Glomerular endothelial cell (primary cell): Measurements from ENCODE around the gene JAGN1. TPM values are rescaled to one million over a fixed set of nuclear protein-coding genes. Genes with fewer than 3 reads are reported as not detected.
"Not testable (repeated sequence)": the region's sequence is repeated elsewhere in the genome, so short reads cannot be mapped to it uniquely, and the experiment has no call there.

Source experiments
- DNase-seq: peaks from one replicate; pipeline ENCODE4 v3.0.0-alpha.2; 2011; ENCODE audit warnings: low read depth, low spot score; ENCODE audit errors: extremely low read depth
- total RNA-seq: library from RNA; depleted of rRNA; stranded (reverse); fragments of >200 nt; gene quantifications from 2 replicates; pipeline ENCODE4 v1.2.3, GENCODE V29; 2015

JAGN1 gene
- total RNA-seq, 1 donor from 2014 or later, result 31.1 TPM

DNA sequence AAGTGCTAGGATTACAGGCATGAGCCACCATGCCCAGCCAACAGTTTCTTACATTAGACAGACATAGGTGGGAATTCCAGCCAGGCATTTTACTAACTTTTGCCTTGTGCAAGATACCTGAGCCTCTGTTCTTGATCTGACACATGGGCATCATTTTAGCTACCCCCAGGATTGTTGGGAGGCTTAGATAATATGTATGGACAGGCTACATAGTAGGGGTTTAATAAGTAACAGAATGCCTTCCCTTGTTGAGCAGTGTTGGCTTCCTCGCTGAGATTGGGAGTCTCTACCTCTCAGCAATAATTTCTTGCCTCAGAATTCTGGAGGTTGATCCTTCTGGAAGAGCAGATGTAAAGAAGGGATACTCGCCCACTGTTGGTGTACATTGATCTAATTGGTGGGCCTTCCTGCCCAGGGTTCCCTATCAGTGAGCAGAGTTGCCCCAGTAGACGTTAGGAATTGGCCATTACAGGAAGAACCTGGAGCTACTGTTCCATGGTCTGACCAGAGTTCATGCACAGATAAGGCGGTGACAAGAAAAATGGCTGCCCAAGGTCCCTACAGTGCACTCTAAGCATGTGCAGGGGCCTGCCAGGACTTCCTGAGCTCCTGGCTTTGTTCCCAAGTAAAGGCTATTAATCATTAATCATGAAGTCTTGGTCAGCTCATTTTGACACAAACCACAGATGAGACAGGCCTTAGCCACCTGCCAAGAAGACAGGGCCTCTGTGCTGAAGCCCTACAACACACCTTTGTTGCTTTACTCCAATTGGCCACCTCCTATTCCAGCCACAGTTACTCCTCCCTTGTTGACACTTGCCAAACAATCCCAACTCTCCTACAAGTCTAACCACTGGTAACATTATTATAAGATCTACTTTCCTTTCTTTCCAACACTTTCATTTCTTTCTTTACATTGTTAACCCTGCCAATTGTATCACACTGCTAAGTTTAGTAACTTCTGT, 7.3 kb downstream of the JAGN1 start:
- DNase-seq, result peak; percentile 25

DNA sequence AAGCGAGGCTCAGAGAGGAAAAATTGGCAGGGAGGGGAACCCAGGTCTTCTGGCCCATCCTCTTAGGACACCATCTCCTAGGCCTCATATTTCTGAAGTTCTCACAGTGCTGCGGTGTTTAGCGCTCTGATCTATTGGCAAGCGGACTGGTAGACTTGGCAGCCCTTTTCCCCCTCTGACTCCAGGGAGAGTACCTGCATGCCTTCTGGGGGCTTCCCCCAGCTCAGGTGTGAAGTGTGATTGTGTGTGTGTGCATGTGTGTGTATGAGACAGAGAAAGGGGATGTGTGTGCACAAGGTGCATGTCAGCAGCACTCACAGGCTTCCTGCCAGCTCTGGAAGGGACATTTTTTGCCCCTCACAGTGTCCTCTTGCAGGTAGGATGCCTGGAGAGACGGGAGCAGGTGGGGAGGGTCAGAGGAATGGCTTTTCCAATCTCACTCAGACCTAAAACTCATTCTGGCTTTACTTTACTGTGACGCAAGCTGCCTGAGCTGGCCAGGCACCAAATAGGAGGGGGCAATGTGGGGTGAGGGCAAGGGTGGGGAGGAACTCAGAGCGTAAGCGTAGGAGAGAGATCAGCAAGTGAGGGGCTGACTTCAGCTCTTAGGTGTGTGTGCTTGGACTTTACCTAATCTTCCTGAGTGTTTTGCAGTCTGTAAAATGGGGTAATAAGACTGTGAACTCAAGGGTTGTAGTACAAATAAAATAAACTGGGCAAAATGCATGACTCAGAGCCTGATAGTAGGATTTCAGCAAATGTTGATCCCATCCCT, 8.2 kb downstream of the JAGN1 start:
- DNase-seq, result no peak

DNA sequence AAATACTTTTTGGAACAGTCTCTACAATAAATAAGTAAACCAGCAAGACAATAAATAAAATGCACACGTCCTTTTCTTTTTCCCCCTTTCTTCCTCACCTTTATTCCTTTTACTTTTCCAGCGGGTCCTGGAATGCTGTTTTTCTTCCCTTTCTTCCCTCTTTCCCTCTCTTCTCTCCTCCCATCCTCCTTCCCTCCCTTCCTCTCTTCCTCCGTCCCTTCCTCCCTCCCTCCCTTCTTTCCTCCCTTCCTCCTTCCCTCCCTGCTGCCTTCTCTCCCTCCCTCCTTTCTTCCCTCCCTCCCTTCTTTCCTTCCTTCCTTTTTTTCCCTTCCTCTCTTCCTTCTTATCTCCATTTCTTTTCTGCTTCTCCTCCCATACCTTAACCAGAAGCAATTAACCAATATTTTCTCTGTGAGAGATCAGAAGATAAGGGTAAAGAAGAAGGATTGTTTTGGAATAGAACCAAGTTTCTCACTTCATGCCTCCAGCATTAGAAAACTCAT, 8.9 kb downstream of the JAGN1 start:
- DNase-seq, result no peak

DNA sequence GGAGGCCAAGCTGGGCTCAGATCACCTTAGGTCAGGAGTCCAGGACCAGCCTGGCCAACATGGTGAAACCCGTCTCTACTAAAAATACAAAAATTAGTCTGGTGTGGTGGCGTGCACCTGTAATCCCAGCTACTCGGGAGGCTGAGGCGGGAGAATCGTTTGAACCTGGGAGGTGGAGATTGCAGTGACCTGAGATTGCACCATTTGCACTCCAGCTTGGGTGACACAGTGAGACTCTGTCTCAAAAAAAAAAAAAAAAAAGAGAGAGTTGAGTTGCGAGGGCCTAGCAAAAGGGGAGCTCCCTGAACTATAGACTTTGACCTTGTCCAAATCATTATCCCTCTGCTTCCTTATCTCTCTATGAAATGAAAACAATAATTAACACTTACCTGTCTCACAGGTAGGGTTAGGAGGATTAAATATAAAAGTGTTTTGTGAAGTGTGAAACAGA, 10.6 kb downstream of the JAGN1 start:
- not testable (repeated sequence) for DNase-seq

DNA sequence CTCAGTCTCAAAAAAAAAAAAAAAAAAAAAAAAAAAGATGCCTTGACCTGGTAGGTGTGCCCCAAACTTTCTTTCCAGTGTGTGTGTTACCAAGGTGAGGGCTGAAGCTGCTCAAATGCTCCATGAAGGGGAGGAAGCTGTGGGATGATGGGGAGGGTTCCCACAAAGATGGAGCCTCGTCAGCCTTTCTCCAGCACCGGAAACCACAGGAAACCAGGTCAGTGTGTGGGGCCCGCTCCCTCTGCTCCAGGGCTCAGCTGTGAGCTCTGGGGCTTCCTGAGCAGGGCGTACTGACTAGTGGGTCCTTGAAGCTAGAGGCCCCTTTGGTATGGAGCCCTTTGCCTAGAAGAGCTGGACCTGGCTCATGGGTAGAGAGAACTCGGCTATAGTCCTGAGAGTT, 11.6 kb downstream of the JAGN1 start:
- peak; percentile 12 for DNase-seq

DNA sequence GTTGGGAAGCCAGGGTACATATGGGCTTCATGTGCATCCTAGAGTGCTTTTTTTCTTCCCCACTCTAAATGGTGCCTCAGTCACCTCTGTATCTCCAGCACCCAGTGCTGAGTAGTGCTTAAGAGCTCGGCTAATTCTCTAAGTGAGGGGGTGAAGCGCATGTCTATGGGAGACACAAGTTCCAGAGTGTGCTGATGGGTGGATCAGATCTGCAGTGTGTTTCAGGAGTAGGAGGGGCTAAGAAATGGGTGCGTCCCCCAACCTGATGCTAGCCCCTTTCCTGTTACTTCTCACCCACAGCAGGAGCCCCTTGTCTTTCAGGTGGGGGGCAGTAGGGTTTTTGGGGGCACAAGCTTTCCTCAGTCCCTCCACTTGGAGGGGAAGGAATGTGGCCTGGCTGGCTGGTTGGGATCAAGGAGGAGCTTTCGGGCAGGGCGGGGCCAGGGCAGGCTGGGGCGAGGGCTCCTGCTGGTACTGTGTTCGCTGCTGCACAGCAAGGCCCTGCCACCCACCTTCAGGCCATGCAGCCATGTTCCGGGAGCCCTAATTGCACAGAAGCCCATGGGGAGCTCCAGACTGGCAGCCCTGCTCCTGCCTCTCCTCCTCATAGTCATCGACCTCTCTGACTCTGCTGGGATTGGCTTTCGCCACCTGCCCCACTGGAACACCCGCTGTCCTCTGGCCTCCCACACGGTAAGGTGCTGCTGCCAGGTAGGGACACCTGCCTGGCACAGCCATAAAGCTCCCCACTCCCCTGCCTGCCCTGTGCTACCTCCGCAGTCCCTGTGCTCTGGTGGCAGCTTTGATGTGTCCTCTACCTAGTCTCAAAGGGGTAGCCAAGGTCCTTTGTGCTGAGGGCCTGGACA, 12.2 kb downstream of the JAGN1 start, which contains the start of gene IL17RE:
IL17RE (plus strand) TSS at position 477 of the 866 bp plus-strand sequence; CDS start at position 562, 85 bp downstream.
- DNase-seq, result no peak

DNA sequence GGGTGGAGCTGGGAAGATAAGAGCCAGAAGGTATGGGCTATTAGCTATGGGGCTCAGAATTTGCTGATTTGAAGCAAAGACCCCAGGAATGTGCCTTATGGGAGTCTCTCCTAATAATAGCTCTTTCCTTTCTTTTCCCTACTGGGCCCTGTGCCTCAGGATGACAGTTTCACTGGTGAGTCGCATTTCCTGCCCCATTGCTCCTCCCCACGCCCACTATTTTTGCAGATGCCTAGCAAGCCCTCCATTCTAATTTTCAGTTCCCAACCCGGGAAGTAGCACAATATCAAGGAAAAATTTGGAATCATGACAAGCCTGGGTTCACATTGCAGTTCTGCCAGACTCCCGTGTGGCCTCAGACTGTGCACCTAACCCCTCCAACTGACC, 12.8 kb downstream of the JAGN1 start:
- no peak for DNase-seq

DNA sequence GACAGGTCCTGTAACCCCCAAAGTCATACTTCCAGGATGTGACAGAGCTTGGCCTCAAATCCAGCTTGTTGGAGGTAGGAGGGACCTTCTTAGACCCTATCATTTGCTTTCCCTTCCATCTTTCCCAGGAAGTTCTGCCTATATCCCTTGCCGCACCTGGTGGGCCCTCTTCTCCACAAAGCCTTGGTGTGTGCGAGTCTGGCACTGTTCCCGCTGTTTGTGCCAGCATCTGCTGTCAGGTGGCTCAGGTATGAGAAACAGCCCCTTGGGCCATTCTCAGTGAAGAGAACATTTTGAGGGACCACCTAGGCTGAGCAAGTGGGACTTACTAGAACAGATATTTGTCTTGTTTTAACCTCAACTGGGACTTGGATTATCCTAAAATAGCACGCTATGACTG, 13.5 kb downstream of the JAGN1 start:
- DNase-seq, result no peak

DNA sequence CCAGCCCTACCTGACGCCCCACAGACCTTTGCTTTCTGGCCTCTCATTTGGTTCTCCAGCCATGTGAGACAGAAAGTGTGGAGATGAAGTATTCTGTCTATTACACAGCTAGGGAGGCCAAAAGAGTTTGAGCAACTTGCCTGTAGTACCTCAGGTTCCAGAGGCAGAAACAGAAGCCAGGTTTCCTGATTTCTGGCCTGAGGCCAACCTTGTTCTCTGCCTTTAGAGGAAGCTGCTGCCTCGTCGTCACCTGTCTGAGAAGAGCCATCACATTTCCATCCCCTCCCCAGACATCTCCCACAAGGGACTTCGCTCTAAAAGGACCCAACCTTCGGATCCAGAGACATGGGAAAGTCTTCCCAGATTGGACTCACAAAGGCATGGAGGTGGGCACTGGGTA, 16.1 kb downstream of the JAGN1 start:
- no peak for DNase-seq

DNA sequence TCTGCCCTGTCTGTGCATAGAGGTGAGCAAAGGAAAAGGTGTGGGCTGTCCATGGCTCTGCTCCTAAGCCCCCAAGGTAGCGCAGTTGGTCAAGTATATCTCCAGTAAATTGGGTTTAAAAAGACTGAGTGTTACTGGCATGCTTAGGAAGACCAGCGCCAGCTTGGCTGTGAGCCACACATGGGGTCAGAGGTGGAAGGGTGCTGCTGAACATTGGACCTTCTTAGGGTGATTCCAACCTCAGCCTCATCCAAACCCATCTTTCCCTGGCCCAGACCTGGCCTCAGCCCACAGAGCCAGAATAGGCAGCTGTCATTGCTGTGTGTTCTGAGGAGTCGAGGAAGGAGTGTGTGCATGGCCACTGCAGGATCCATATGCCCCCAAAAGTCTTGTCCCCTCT, 17.9 kb downstream of the JAGN1 start:
- no peak for DNase-seq

DNA sequence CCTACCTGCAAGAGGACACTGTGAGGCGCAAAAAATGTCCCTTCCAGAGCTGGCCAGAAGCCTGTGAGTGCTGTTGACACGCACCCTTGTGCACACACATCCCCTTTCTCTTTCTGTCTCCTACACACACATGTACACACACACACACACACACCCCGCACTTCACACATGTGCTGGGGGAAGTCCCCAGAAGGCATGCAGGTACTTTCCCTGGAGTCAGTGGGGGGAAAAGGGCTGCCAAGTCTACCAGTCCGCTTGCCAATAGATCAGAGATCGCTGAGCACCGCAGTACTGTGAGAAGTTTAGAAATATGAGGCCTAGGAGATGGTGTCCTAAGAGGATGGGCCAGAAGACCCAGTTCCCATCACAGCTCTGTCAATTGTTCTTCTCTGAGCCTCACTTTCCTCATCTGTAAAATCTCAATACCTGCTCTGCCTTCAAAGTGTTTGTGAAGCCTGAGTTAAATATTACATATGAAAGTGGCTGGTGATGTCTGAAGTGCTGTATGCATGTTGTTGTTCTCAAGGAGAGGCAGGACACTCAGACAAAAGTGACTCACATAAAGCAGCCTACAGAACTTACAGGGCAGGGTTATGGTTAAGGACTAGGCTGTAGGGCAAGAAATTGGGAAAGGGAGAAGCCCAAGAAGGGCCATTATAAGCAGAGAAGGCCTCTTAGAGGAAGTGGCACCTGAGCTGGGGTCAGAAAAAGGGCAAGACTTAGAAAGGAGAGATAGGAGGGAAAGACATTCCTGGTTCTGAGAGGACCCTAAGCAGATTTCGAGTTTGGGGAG, 19.0 kb downstream of the JAGN1 start:
- no peak for DNase-seq

DNA sequence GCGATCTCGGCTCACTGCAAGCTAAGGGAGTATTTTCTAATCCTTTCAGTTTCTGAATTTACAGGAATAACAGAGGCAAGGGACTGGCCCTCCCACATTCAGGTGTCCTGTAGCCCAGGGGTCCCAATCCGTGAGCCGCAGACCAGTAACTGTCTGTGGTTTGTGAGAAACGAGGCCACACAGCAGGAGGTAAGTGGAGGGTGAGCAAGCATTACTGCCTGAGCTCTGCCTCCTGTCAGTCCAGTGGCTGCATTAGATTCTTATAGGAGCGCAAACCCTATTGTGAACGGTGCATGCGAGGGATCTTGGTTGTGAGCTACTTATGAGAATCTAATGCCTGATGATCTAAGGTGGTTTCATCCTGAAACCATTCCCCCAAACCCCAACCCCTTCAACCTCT, 21.5 kb downstream of the JAGN1 start:
- no peak for DNase-seq

DNA sequence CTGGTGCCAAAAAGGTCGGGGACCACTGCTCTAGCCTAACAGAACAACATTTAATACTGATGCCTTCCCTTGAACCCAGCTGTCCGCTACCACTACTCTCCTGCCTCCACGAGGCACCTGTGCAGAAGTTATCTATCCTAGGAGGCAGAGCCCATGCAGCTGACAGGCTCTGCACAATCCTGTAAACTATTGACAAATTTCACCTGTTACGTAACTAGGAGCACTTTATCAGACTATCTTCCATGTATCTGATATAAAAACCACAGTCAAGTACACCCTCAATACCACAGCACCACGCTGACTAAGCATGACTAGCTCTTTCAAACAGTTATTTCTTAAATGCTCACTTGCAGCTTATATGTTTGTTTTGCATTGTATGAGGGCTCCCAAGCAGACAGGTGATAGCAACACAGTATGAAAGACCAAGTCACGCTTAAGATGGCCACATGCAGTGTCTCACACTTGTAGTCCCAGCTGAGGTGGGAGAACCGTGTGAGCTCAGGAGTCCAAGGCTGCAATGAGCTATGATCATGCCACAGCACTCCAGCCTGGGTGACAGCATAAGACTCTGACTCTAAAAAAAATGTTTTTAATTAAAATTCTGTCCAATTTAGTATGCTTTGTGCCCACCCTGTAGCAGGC, 22.0 kb downstream of the JAGN1 start:
- no peak for DNase-seq

DNA sequence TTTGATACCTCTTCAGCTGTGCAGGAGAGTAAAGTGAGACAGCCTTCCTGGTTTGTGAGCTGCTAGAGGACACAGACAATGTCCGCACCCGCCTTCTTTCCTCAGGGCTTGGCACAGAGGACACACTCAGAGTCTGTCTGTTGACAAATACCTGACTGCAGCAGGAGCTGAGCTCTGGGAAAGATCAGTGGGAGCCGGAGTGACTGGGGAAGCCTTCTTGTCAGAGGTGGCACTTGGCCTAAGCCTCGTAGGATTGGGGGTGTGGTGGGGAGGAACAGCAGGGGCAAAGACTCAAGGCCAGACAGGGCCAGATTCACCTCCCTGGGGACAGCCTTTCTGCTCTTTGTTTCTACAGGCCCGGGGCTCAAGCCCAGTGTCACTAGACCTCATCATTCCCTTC, 23.2 kb downstream of the JAGN1 start:
- DNase-seq, result no peak

DNA sequence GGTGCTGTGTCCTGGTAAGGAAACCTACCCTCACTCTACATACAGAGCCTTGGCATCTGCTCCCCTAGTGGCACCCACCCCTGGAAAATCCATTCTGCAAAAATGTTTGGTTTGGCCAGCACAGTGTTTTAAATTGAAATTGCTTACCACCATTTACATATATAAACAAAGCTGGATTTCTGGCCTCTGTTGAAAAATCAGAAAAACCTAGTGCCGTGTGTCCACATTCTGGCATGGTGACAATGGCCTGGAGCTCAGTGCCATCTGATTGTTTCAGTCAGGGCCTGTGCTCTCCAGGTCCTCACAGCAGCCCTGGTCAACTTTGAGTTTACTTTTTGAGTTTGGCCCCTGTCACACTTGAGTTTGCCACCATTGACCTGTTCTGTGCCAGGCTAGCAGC, 23.6 kb downstream of the JAGN1 start:
- no peak for DNase-seq

DNA sequence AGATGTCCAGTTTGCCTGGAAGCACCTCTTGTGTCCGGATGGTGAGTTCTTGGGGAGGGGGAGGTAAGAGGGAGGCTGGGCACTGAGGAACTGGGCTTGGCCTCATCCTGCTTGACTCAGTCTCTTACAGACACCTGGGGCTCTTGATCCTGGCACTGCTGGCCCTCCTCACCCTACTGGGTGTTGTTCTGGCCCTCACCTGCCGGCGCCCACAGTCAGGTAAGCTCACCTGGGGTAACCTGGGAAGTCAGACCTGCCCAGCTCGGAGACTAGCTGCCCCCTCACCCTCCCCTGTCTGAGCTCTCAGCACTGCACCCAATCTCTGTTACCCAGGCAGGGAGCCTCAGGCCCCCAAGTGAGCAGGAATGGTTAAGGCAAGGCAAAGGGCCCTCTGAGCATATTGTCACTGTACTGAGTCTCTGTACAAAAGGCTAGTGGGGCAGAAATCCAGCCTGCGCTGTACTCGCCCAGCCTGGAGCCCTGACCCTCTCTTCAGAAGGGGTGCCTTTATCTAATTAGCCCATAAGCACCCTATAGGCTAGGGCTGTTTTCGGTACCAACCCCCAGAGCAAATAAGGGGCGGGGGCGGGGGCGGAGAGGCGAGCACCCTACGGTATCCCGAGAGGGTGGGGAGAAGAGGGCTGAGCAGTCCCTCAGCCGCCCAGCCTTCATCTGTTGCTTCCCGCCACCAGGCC, 24.3 kb downstream of the JAGN1 start:
- DNase-seq, result no peak

DNA sequence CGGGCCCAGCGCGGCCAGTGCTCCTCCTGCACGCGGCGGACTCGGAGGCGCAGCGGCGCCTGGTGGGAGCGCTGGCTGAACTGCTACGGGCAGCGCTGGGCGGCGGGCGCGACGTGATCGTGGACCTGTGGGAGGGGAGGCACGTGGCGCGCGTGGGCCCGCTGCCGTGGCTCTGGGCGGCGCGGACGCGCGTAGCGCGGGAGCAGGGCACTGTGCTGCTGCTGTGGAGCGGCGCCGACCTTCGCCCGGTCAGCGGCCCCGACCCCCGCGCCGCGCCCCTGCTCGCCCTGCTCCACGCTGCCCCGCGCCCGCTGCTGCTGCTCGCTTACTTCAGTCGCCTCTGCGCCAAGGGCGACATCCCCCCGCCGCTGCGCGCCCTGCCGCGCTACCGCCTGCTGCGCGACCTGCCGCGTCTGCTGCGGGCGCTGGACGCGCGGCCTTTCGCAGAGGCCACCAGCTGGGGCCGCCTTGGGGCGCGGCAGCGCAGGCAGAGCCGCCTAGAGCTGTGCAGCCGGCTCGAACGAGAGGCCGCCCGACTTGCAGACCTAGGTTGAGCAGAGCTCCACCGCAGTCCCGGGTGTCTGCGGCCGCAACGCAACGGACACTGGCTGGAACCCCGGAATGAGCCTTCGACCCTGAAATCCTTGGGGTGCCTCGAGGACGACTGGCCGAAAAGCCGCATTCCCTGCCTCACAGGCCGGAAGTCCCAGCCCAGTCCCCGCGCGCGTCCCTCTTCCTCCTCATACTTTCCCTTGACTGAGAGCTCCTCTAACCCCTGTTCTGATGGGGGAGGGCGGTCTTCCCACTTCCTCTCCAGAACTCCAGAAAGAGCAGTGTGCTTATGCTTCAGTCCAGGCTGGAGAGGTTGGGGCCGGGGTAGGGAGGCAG, 25.1 kb downstream of the JAGN1 start:
- no peak for DNase-seq

DNA sequence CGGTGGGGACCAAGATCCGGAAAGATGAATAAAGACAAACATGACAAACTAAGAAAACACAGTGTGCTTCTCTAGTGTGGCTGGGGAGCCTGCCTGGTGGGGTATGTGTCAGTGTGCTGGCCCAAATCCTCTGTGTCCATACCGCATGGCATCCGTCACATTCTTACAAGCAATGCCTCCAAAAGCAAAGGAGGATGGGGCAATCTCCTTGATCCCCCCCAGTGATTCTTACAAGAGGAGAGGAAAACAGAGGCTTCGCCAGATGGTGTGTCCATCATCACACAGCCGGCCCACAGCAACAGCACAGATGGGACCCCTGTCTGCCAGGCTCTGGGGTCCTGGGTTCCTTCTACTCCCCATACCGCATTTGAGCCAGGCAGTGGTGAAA, 25.9 kb downstream of the JAGN1 start:
- DNase-seq, result no peak
